BJ (cell line): ENCODE results near the gene GRB14. TPM values are rescaled to one million over a fixed set of nuclear protein-coding genes. Genes with fewer than 3 reads are reported as not detected.
"Not testable (repeated sequence)": the region's sequence is repeated elsewhere in the genome, so short reads cannot be mapped to it uniquely, and the experiment has no call there.

Experiments used
- CTCF ChIA-PET: fragments of 350-600 bp; formaldehyde crosslinking; extraction: SDS; loops from one replicate; lab custom pipeline; 2021; ENCODE audit warnings: antibody characterized with exemption, inconsistent platforms; lab: Yijun Ruan, JAX
- POLR2A ChIA-PET: fragments of 300-600 bp; sonication (Branson Sonifier 250); formaldehyde crosslinking; extraction: SDS; loops from one replicate; lab custom pipeline; 2021; ENCODE audit warnings: antibody characterized with exemption; lab: Charles Lee
- DNase-seq: peaks from one replicate; pipeline ENCODE4 v3.0.0-alpha.2; 2011; ENCODE audit warnings: low read depth
- H3K27me3 ChIP-seq: 2 replicates; pipeline ENCODE4 v1.6.0; 2011; ENCODE audit warnings: low read length; ENCODE audit not compliant: control insufficient read depth, insufficient read depth
- H3K36me3 ChIP-seq: 2 replicates; pipeline ENCODE4 v1.5.1; 2011; ENCODE audit warnings: low read length; ENCODE audit not compliant: control insufficient read depth, insufficient read depth
- H3K4me3 ChIP-seq: 2 replicates; pipeline ENCODE4 v1.5.1; 2011; ENCODE audit warnings: low read depth, mild to moderate bottlenecking, control low read depth, low read length
- polyA plus RNA-seq: library from polyadenylated mRNA; depleted of rRNA; stranded (reverse); fragments of >200 nt; gene quantifications from 2 replicates; pipeline ENCODE4 v1.2.3, GENCODE V29; 2011
- TF ChIP-seq, protein P1 (sequence below): IDR thresholded peaks from 2 replicates; pipeline ENCODE4 v1.5.1; 2011; ENCODE audit warnings: low read depth, mild to moderate bottlenecking, control low read depth, inconsistent platforms, low read length, moderate library complexity; ENCODE audit not compliant: insufficient read depth

GRB14 gene
- polyA plus RNA-seq, 1 experiment: 0.29 TPM

DNA sequence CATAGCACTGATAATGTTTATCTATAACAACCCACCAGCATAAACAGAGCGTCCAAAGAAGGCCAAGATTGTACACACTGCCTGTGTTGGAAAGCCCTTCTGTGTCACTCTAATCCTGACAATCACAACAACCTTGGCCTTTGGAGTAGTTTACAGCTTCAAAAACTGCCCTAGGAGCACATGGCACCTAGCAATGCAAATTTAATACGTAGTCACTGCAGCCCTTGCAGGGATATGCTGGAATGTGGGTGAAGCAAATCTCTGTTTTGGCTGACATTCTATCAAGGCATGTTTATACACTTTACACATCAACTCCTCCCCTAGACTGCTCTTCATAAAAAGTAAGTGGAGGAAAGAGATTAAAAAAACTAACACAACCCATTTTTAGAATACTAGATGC is 66.8 kb downstream of the GRB14 start:
- DNase-seq: no peak
- Histone ChIP-seq H3K27me3 (no peaks in the 10 kb centered on the region), H3K36me3 (no peaks in the 10 kb centered on the region), H3K4me3 (no peak overlapping the region)
- TF ChIP-seq, protein P1, sequence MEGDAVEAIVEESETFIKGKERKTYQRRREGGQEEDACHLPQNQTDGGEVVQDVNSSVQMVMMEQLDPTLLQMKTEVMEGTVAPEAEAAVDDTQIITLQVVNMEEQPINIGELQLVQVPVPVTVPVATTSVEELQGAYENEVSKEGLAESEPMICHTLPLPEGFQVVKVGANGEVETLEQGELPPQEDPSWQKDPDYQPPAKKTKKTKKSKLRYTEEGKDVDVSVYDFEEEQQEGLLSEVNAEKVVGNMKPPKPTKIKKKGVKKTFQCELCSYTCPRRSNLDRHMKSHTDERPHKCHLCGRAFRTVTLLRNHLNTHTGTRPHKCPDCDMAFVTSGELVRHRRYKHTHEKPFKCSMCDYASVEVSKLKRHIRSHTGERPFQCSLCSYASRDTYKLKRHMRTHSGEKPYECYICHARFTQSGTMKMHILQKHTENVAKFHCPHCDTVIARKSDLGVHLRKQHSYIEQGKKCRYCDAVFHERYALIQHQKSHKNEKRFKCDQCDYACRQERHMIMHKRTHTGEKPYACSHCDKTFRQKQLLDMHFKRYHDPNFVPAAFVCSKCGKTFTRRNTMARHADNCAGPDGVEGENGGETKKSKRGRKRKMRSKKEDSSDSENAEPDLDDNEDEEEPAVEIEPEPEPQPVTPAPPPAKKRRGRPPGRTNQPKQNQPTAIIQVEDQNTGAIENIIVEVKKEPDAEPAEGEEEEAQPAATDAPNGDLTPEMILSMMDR: no peak
- ChIA-PET POLR2A (no interaction called here), CTCF (no interaction called here)

DNA sequence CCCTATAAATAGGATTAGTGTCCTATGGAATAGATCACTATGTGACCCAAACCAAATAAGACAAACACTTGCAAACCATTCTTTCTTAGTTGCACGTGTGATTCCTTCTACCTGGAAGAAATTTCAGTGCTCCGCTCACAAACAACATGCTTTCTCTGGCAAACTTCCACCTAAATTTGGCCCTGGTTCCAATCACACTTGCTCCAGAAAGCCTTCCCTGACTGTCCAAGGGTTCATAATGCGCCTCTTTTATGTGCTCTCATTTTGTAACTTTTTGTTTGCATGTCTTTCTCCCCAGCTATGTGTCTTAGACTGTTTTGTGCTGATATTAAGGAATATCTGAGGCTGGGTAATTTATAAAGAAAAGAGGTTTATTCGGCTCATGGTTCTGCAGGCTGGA is 69.8 kb downstream of the GRB14 start:
- TF ChIP-seq, protein P1: no peak
- ChIA-PET CTCF (interaction anchor here (1.3 kb wide), 1 partner anchor 9 kb away, joined by 4 read pairs; no protein-coding TSS in a partner anchor), POLR2A (no interaction called here)
- H3K27me3 ChIP-seq: no peaks in the 10 kb centered on the region; the same call in 1 of the 2 replicates
- no peaks in the 10 kb centered on the region for H3K36me3 ChIP-seq
- no peak for DNase-seq
- no peak overlapping the region for H3K4me3 ChIP-seq

DNA sequence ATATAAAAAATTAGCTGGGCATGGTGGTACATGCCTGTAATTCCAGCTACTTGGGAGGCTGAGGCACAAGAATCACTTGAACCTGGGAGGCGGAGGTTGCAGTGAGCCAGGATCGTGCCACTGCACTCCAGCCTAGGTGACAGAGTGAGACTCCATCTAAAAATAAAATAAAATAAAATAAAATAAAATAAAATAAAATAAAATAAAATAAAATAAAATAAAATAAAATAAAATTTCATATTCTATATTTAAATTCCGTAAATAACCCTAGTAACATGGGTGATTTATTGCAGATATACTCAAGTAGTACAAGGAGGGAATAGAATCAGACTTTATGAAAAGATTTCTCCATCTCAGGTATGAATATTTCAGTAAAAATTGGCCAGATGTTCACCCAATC is 71.6 kb downstream of the GRB14 start:
- H3K4me3 ChIP-seq, POLR2A ChIA-PET, DNase-seq, H3K36me3 ChIP-seq, H3K27me3 ChIP-seq: not testable (repeated sequence)
- CTCF ChIA-PET: interaction anchor here (1.3 kb wide), 1 partner anchor 10 kb away, joined by 4 read pairs; no protein-coding TSS in a partner anchor

DNA sequence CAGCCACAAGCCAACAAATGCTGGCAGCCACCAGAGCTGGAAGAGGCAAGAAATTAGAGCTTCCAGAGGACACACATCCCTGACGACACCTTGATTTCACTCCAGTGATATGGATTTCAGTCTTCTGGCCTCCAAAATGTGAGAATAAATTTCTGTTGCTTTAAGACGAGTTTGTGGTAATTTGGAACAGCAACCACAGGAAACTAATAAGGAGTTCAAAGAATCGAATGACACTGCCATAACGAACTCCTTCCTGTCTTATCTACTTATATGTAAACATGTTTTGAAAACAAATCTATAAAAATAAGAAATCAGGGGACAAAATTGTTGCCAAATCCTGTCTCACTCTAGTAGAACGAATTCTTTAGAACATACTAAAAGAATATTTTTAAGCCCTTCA is 75.8 kb downstream of the GRB14 start:
- no peak overlapping the region for H3K4me3 ChIP-seq
- TF ChIP-seq, protein P1: no peak
- POLR2A ChIA-PET: no interaction called here
- no peak for DNase-seq
- no peaks in the 10 kb centered on the region for H3K36me3 ChIP-seq
- peaks cover 3% of the 10 kb centered on the region for H3K27me3 ChIP-seq
- CTCF ChIA-PET: no interaction called here

DNA sequence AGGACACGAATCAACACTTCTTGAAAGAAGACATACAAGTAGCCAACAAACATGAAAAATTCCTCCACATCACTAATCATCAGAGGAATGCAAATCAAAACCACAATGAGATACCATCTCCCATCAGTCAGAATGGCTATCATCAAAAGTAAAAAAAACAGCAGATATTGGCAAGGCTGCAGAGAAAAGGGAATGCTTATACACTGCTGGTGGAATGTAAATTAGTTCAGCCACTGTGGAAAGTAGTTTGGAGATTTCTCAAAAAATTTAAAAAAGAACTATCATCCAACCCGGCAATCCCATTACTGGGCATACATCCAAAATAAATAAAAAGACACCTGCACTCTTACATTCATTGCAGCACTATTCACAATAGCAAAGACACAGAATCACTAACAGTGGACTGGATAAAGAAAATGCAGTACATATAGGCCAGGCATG is 78.7 kb downstream of the GRB14 start:
- ChIA-PET CTCF (interaction anchor here (1.5 kb wide), 1 partner anchor 10 kb away, joined by 4 read pairs; no protein-coding TSS in a partner anchor), POLR2A (no interaction called here)
- Histone ChIP-seq H3K27me3 (peaks cover 3% of the 10 kb centered on the region), H3K36me3 (no peaks in the 10 kb centered on the region), H3K4me3 (no peak overlapping the region)
- peak; percentile 30 for DNase-seq
- TF ChIP-seq, protein P1: no peak
